ENCODE data around the gene VEGFA. TPM values are rescaled to one million over a fixed set of nuclear protein-coding genes. Genes with fewer than 3 reads are reported as not detected.

Gene VEGFA
- total RNA-seq, 4 donors from 2014 or later: 36.2 to 91.3 (median 70.4) TPM

DNA sequence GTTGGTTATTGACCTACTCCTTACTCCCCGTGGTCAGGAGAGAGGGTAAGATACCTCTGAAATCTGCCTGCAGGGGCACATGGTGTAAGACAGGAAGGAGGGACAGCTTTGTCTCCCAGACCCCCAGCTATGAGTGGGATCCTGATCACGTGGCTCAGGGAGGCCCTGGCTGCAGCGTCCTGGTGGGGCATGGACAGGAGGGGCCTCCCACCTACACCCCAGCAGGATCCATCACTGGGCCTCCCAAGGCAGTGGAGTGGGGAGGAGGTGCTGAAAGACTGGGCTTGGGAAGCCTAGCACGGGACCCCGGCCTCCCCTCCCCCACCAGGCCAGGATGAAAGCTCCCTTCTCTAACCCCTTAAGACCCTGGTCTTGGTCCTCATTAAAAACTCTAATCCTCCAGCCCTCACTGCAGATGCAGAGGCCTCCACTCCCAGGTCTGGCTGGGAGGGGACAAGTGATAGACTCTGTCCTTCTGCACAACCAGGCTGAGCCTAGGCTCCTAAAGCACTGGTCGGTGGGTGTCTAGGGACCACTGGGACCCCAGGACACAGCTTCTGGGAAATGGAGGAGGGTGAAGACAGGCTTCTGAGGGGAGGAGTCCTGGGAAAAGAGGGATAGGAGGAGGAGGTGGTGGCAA, 29.6 kb upstream of the VEGFA start:
- DNase-seq (ENCODE audit: low spot score in 2 of 2): peak in 1 of 2 donors; percentile 78
- intact Hi-C loops (cut with DNase I; ENCODE audit: low total_unique reads): no loop called here
- H3K4me3 ChIP-seq (ENCODE audit: low read depth, poor library complexity, severe bottlenecking): no peak overlapping the region
- 66 to 67% methylated on average over 4 to 6 of the region's 6 CpGs for WGBS, 2 donors
- TF ChIP-seq, protein P1, sequence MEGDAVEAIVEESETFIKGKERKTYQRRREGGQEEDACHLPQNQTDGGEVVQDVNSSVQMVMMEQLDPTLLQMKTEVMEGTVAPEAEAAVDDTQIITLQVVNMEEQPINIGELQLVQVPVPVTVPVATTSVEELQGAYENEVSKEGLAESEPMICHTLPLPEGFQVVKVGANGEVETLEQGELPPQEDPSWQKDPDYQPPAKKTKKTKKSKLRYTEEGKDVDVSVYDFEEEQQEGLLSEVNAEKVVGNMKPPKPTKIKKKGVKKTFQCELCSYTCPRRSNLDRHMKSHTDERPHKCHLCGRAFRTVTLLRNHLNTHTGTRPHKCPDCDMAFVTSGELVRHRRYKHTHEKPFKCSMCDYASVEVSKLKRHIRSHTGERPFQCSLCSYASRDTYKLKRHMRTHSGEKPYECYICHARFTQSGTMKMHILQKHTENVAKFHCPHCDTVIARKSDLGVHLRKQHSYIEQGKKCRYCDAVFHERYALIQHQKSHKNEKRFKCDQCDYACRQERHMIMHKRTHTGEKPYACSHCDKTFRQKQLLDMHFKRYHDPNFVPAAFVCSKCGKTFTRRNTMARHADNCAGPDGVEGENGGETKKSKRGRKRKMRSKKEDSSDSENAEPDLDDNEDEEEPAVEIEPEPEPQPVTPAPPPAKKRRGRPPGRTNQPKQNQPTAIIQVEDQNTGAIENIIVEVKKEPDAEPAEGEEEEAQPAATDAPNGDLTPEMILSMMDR (IDR thresholded peaks at IDR 0.05): no peak
- no peak for TF ChIP-seq POLR2A (IDR thresholded peaks at IDR 0.05)

DNA sequence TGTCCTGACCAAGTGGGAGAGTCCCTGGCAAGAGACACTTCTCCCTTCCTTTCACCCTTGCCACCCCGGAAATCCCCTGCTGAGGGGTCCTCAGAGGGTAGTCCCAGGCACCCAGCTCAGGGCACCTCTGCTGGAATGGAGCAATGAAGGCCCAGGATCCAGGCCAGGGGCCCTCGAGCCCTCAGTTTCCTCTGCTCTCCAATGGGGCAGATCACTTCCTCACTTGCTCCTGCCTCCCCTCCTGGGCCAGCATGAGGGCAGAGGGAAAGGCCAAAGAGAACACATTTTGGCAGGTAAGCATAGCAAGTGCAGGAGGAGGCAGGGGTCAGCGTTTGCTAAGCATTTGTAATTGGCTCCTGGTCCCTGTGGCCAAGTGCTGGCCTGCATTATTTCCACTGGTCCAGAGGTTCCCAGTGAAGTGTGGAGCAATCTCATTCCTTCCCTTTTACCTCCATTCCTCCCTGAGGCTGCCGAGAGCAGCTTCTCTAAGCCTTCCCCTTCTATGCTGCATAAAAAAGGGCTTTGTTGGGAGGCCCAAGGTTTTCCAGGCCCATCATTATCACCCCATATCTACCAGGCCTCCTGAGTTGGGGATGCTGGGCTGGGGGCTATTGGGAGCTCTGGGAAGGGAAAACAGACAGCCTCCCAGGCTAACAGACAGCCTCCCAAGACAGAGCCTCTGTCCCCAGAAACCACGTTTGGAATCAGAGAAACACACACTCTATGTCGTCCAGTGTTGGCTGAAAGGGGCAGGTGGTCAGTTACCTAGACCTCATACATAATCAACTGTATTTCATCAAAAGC, 28.8 kb upstream of the VEGFA start:
- 57 to 70% methylated on average over 6 of the region's 6 CpGs for WGBS, 2 donors
- intact Hi-C loops (cut with DNase I; ENCODE audit: low total_unique reads): no loop called here
- DNase-seq (ENCODE audit: low spot score in 2 of 2): peak in 1 of 2 donors; percentile 72
- H3K4me3 ChIP-seq (ENCODE audit: low read depth, poor library complexity, severe bottlenecking): no peak overlapping the region
- TF ChIP-seq, protein P1 (IDR thresholded peaks at IDR 0.05): no peak
- TF ChIP-seq POLR2A (IDR thresholded peaks at IDR 0.05): no peak

DNA sequence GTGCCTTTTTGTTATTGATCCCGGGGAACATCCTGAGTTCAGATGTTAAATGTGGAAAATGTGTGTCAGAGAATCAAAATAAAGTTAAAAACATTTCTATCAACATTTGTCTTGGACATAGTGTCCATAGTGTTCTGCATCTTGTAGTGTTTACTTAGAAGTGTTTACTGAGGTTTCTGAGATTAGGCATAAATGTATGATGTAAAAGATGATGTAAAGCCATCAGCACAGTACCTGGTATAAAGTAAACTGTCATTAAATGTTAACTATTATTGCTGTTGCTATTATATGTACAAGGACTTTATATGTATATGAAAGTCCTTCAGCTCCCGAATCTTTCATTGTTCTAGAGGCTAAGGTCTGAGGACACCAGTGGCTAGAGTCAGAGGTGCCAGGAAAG, 28.2 kb upstream of the VEGFA start:
- TF ChIP-seq, protein P1 (IDR thresholded peaks at IDR 0.05): no peak
- no peak for TF ChIP-seq POLR2A (IDR thresholded peaks at IDR 0.05)
- DNase-seq (ENCODE audit: low spot score in 2 of 2): no peak
- no peak overlapping the region for H3K4me3 ChIP-seq (ENCODE audit: low read depth, poor library complexity, severe bottlenecking)
- WGBS, 2 donors: 70% methylated on average over 2 of the region's 2 CpGs
- intact Hi-C loops (cut with DNase I; ENCODE audit: low total_unique reads): no loop called here

GRCh38 chr6:43742285-43742684, 27.7 kb upstream of the VEGFA start:
- intact Hi-C loops (cut with DNase I; ENCODE audit: low total_unique reads): no loop called here
- 80 to 96% methylated on average over 3 of the region's 3 CpGs for WGBS, 2 donors
- DNase-seq (ENCODE audit: low spot score in 2 of 2): peak in 1 of 2 donors; percentile 57
- no peak for TF ChIP-seq POLR2A (IDR thresholded peaks at IDR 0.05)
- TF ChIP-seq, protein P1 (IDR thresholded peaks at IDR 0.05): no peak
- H3K4me3 ChIP-seq (ENCODE audit: low read depth, poor library complexity, severe bottlenecking): no peak overlapping the region

DNA sequence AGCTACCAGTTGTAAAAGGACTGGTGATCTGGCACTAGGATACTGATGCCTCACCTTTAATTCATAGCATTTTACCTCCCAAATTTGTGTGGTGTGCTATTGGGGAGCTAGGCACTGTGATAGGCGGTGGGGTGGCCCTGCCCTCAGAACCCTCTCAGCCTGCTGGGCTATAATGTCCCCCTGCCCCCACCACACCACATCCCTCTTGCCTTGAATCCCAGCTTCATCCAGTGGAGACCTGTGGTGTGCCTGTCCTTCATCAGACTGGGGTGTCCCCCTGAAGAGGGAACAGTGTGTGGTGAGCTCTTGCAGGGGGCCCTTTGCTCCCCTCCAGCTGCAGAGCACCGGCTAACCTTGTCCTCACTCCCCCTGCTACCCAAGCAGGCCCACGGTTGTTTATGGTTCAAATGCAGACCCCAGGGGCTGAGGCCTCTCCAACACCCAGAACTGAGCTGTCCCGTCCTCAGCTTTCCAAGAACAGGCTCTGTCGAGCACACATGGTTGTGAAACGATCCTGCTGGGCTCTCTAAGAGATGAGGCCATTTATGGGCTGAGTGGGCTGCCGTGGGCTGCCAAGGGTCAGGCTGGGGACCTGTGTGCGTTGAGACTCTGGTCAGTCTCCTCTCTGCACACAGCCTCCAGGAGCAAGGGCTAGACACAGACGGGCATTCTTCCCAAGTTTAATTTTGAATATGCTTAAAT, 26.9 kb upstream of the VEGFA start:
- no peak overlapping the region for H3K4me3 ChIP-seq (ENCODE audit: low read depth, poor library complexity, severe bottlenecking)
- WGBS, 2 donors: 75 to 84% methylated on average over 7 to 9 of the region's 9 CpGs
- TF ChIP-seq, protein P1 (IDR thresholded peaks at IDR 0.05): no peak
- no peak for TF ChIP-seq POLR2A (IDR thresholded peaks at IDR 0.05)
- intact Hi-C loops (cut with DNase I; ENCODE audit: low total_unique reads): no loop called here
- peak in 1 of 2 donors; percentile 75 for DNase-seq (ENCODE audit: low spot score in 2 of 2)

All from lower leg skin (tissue), 4 donors.